ENCODE data around the gene CD6. TPM values are rescaled to one million over a fixed set of nuclear protein-coding genes. Genes with fewer than 3 reads are reported as not detected.

Gene CD6
- total and polyA plus RNA-seq, 2 donors (not counting 3 experiments of a cell fraction or from before 2014, with no cell fraction given), result not detected

- CTCF ChIA-PET, result interaction anchor here (1.1 to 2.7 kb wide), 4 partner anchors 14 to 108 kb away, joined by 4 to 10 read pairs (median 8); no protein-coding TSS in a partner anchor
- no peak overlapping the region for H3K27ac ChIP-seq (ENCODE audit: insufficient read depth, low read depth, low read length)
- no peak for TF ChIP-seq MAX (IDR thresholded peaks at IDR 0.05; ENCODE audit: insufficient read depth, insufficient read length)
- TF ChIP-seq CTCF (IDR thresholded peaks at IDR 0.05; ENCODE audit: extremely low read depth in 1 of 2, insufficient read depth in 1 of 2, low read depth in 1 of 2, low read length in 2 of 2), result no peak
- no peak for TF ChIP-seq POLR2AphosphoS5 (IDR thresholded peaks at IDR 0.05; ENCODE audit: insufficient read depth, low read depth, low read length)
- no peak for TF ChIP-seq POLR2A (IDR thresholded peaks at IDR 0.05; ENCODE audit: low read depth, low read length)
- H3K9ac ChIP-seq (replicated peaks; ENCODE audit: extremely low read depth, insufficient read depth, low read length), result no peak overlapping the region
- no peaks in the 10 kb centered on the region for H3K27me3 ChIP-seq (ENCODE audit: control insufficient read depth in 2 of 2, insufficient read depth in 2 of 2, low read length in 2 of 2)
- no peaks in the 10 kb centered on the region for H3K9me3 ChIP-seq (replicated peaks; ENCODE audit: control insufficient read depth, insufficient read depth, low read length)
- H3K9me1 ChIP-seq (replicated peaks; ENCODE audit: control insufficient read depth, extremely low read depth, insufficient read depth, low read length), result no peaks in the 10 kb centered on the region
- dilution Hi-C loops (cut with MboI; ENCODE audit: extremely low pct_ligation_motif_present, low sequenced_read_pairs) (no loop called here), intact Hi-C loops (cut with micrococcal nuclease) (no loop called here)
- FAIRE-seq (no peak), DNase-seq (ENCODE audit: low read depth, low spot score) (no peak)
- no peak overlapping the region for H2AFZ ChIP-seq (ENCODE audit: low read depth, low read length)
- H3K4me2 ChIP-seq (ENCODE audit: insufficient read depth, low read length), result no peak overlapping the region
- peaks cover 8% of the 10 kb centered on the region for H3K4me1 ChIP-seq (ENCODE audit: control insufficient read depth, extremely low read depth, insufficient read depth, low read length)
- H3K4me3 ChIP-seq (replicated peaks in 1 of 3; ENCODE audit: insufficient read depth in 1 of 3, low read depth in 1 of 3, low read length in 3 of 3), result no peak overlapping the region
- POLR2A ChIA-PET, result no interaction called here
- no peaks in the 10 kb centered on the region for H3K79me2 ChIP-seq (ENCODE audit: control insufficient read depth, insufficient read depth, low read length)
- BruUV-seq (replicated peaks), result no TSS peak
- peaks cover 0 to 7% of the 10 kb centered on the region in 2 experiments for H3K36me3 ChIP-seq (ENCODE audit: control insufficient read depth in 2 of 2, extremely low read depth in 1 of 2, insufficient read depth in 2 of 2, low read length in 2 of 2)
- H4K20me1 ChIP-seq (replicated peaks; ENCODE audit: control insufficient read depth, extremely low read depth, insufficient read depth, low read length), result no peaks in the 10 kb centered on the region
Observed at GRCh38 chr11:60939301-60939700, 32.2 kb upstream of the CD6 start.

- H3K9me1 ChIP-seq (replicated peaks; ENCODE audit: control insufficient read depth, extremely low read depth, insufficient read depth, low read length), result no peaks in the 10 kb centered on the region
- no peak overlapping the region for H3K4me2 ChIP-seq (ENCODE audit: insufficient read depth, low read length)
- H3K27ac ChIP-seq (ENCODE audit: insufficient read depth, low read depth, low read length), result no peak overlapping the region
- H3K79me2 ChIP-seq (ENCODE audit: control insufficient read depth, insufficient read depth, low read length), result no peaks in the 10 kb centered on the region
- H3K4me1 ChIP-seq (ENCODE audit: control insufficient read depth, extremely low read depth, insufficient read depth, low read length), result peaks cover 8% of the 10 kb centered on the region
- H3K9ac ChIP-seq (replicated peaks; ENCODE audit: extremely low read depth, insufficient read depth, low read length), result no peak overlapping the region
- CTCF ChIA-PET, result interaction anchor here (0.8 to 2.7 kb wide), 9 partner anchors 12 to 164 kb away, joined by 3 to 10 read pairs (median 4); no protein-coding TSS in a partner anchor
- dilution Hi-C loops (cut with MboI; ENCODE audit: extremely low pct_ligation_motif_present, low sequenced_read_pairs), result no loop called here
- no peaks in the 10 kb centered on the region for H3K9me3 ChIP-seq (replicated peaks; ENCODE audit: control insufficient read depth, insufficient read depth, low read length)
- no peaks in the 10 kb centered on the region for H4K20me1 ChIP-seq (replicated peaks; ENCODE audit: control insufficient read depth, extremely low read depth, insufficient read depth, low read length)
- POLR2A ChIA-PET, result interaction anchor here (0.6 kb wide), 2 partner anchors 14 to 111 kb away, joined by 3 to 5 read pairs; no protein-coding TSS in a partner anchor
- FAIRE-seq (no peak), DNase-seq (ENCODE audit: low read depth, low spot score) (no peak)
- H3K4me3 ChIP-seq (replicated peaks in 1 of 3; ENCODE audit: insufficient read depth in 1 of 3, low read depth in 1 of 3, low read length in 3 of 3), result no peak overlapping the region
- intact Hi-C loops (cut with micrococcal nuclease), result no loop called here
- no peak for TF ChIP-seq POLR2AphosphoS5 (IDR thresholded peaks at IDR 0.05; ENCODE audit: insufficient read depth, low read depth, low read length)
- TF ChIP-seq CTCF (IDR thresholded peaks at IDR 0.05; ENCODE audit: extremely low read depth in 1 of 2, insufficient read depth in 1 of 2, low read depth in 1 of 2, low read length in 2 of 2), result no peak
- H2AFZ ChIP-seq (ENCODE audit: low read depth, low read length), result no peak overlapping the region
- no peaks in the 10 kb centered on the region for H3K27me3 ChIP-seq (ENCODE audit: control insufficient read depth in 2 of 2, insufficient read depth in 2 of 2, low read length in 2 of 2)
- no TSS peak for BruUV-seq (replicated peaks)
- H3K36me3 ChIP-seq (ENCODE audit: control insufficient read depth in 2 of 2, extremely low read depth in 1 of 2, insufficient read depth in 2 of 2, low read length in 2 of 2), result peaks cover 0 to 6% of the 10 kb centered on the region in 2 experiments
Observed at GRCh38 chr11:60939855-60940254, 31.6 kb upstream of the CD6 start.
